Endothelial cell of umbilical vein (primary cell): Measurements from ENCODE around the gene PDZD4. TPM values are rescaled to one million over a fixed set of nuclear protein-coding genes. Genes with fewer than 3 reads are reported as not detected.

ENCODE experiments used
- BruUV-seq: library from RNA; stranded (reverse); fragments of 400-500 nt; replicated peaks from 2 replicates; lab custom pipeline; 2021; lab: Mats Ljungman, UMichigan
- CTCF ChIA-PET: fragments of 300-600, 350-600 bp; sonication (Branson Sonifier 250); formaldehyde crosslinking; loops from one replicate; lab custom pipeline; 2021; ENCODE audit warnings: antibody characterized with exemption, inconsistent platforms; lab: Charles Lee
- POLR2A ChIA-PET: fragments of 300-600, 350-600 bp; sonication (Branson Sonifier 250); formaldehyde crosslinking; loops from one replicate; lab custom pipeline; 2021; ENCODE audit warnings: antibody characterized with exemption, inconsistent platforms; lab: Charles Lee
- DNase-seq: peaks from one replicate; pipeline ENCODE4 v3.0.0-alpha.2; 2011; ENCODE audit warnings: low read depth, low spot score
- FAIRE-seq: peaks from 2 replicates; lab custom pipeline; 2011; peaks lifted over from hg19 to GRCh38; lab: Jason Lieb, UNC
- H2AFZ ChIP-seq: 2 replicates; pipeline ENCODE4 v1.6.0; 2012; ENCODE audit warnings: low read depth, low read length, control low read depth, inconsistent platforms
- H3K27ac ChIP-seq: 2 replicates; pipeline ENCODE4 v1.5.1; 2011; ENCODE audit warnings: low read depth, mild to moderate bottlenecking, control low read depth, low read length, moderate library complexity; ENCODE audit not compliant: insufficient read depth
- H3K27me3 ChIP-seq, 2 experiments: 2 replicates each; pipeline versions ENCODE4 v1.6.0 to v1.6.1; 2011; ENCODE audit warnings: low read length in 2 of 2, mixed read lengths in 1 of 2; ENCODE audit not compliant: control insufficient read depth in 2 of 2, insufficient read depth in 2 of 2
- H3K36me3 ChIP-seq, 2 experiments: 2 replicates in 1 of 2; 3 replicates in 1 of 2; pipeline ENCODE4 v1.5.1; 2011; ENCODE audit warnings: low read length in 2 of 2, mild to moderate bottlenecking in 1 of 2, moderate library complexity in 1 of 2; ENCODE audit not compliant: control insufficient read depth in 2 of 2, insufficient read depth in 2 of 2; ENCODE audit errors: extremely low read depth in 1 of 2
- H3K4me1 ChIP-seq: 3 replicates; pipeline ENCODE4 v1.5.1; 2011; ENCODE audit warnings: mild to moderate bottlenecking, low read length; ENCODE audit not compliant: control insufficient read depth, insufficient read depth; ENCODE audit errors: extremely low read depth
- H3K4me2 ChIP-seq: 2 replicates; pipeline ENCODE4 v1.6.1; 2011; ENCODE audit warnings: low read length, control low read depth, mixed read lengths; ENCODE audit not compliant: insufficient read depth
- H3K4me3 ChIP-seq, 3 experiments: fragments of 200-600 bp in 1 of 3; sonication (generic), shearing (Covaris generic) in 1 of 3; replicated peaks in 1 of 3; 2 replicates each; pipeline ENCODE4 v1.5.1; 2011 to 2016; ENCODE audit warnings: control low read depth in 3 of 3, low read length in 3 of 3, mild to moderate bottlenecking in 2 of 3, inconsistent platforms in 1 of 3, low read depth in 1 of 3, moderate library complexity in 1 of 3; ENCODE audit not compliant: insufficient read depth in 1 of 3
- H3K79me2 ChIP-seq: 2 replicates; pipeline ENCODE4 v1.6.0; 2012; ENCODE audit warnings: low read length, inconsistent platforms; ENCODE audit not compliant: control insufficient read depth, insufficient read depth
- H3K9ac ChIP-seq: replicated peaks from 2 replicates; pipeline ENCODE3; 2011; ENCODE audit warnings: low read length, control low read depth; ENCODE audit not compliant: insufficient read depth; ENCODE audit errors: extremely low read depth
- H3K9me1 ChIP-seq: replicated peaks from 3 replicates; pipeline ENCODE4 v1.6.0; 2011; ENCODE audit warnings: mild to moderate bottlenecking, low read length; ENCODE audit not compliant: control insufficient read depth, insufficient read depth; ENCODE audit errors: extremely low read depth
- H3K9me3 ChIP-seq: replicated peaks from 2 replicates; pipeline ENCODE4 v1.5.1; 2012; ENCODE audit warnings: low read length, inconsistent platforms; ENCODE audit not compliant: control insufficient read depth, insufficient read depth
- H4K20me1 ChIP-seq: replicated peaks from 2 replicates; pipeline ENCODE3; 2011; ENCODE audit warnings: mild to moderate bottlenecking, low read length; ENCODE audit not compliant: control insufficient read depth, insufficient read depth; ENCODE audit errors: extremely low read depth
- EZH2 ChIP-seq: IDR thresholded peaks from 2 replicates; pipeline ENCODE4 v1.6.1; 2012; ENCODE audit warnings: borderline replicate concordance, low read depth, mild to moderate bottlenecking, moderate library complexity, low read length, inconsistent platforms; ENCODE audit not compliant: severe bottlenecking
- FOS ChIP-seq: IDR thresholded peaks from 2 replicates; pipeline ENCODE4 v1.6.1; 2011; ENCODE audit warnings: mild to moderate bottlenecking, low read length, moderate library complexity, borderline replicate concordance; ENCODE audit not compliant: insufficient read depth
- GATA2 ChIP-seq: IDR thresholded peaks from 2 replicates; pipeline ENCODE4 v1.7.0; 2011; ENCODE audit warnings: low read depth, mild to moderate bottlenecking, moderate library complexity, mixed read lengths, low read length; ENCODE audit not compliant: insufficient read length, insufficient read depth
- JUN ChIP-seq: IDR thresholded peaks from 2 replicates; pipeline ENCODE4 v1.6.1; 2011; ENCODE audit warnings: borderline replicate concordance, low read depth; ENCODE audit not compliant: insufficient read length, insufficient read depth
- MYC ChIP-seq: IDR thresholded peaks from one replicate; pipeline ENCODE4 v1.6.1; 2011; ENCODE audit warnings: mild to moderate bottlenecking, low read depth, low read length
- POLR2A ChIP-seq: IDR thresholded peaks from 2 replicates; pipeline ENCODE4 v1.6.1; 2012; ENCODE audit warnings: low read depth, mild to moderate bottlenecking, control low read depth, low read length
- POLR2AphosphoS5 ChIP-seq: IDR thresholded peaks from 2 replicates; pipeline ENCODE4 v1.6.1; 2012; ENCODE audit warnings: low read depth, mild to moderate bottlenecking, control low read depth, low read length, moderate library complexity; ENCODE audit not compliant: insufficient read depth
- dilution Hi-C: fragments of 300-500 bp; cut with MboI; formaldehyde crosslinking; loops from one replicate; pipeline ENCODE4 v1.15.0; 2019; ENCODE audit warnings: low sequenced_read_pairs; ENCODE audit not compliant: extremely low pct_ligation_motif_present
- intact Hi-C: fragments of 100-400 bp; cut with micrococcal nuclease; formaldehyde crosslinking; loops from one replicate; pipeline ENCODE4 v1.10.0; 2022
- polyA plus RNA-seq, 4 experiments: library from polyadenylated mRNA; depleted of rRNA in 3 of 4; stranded (reverse) in 3 of 4; unstranded in 1 of 4; fragments of >200 nt; gene quantifications; 2 replicates each; pipeline versions ENCODE4 v1.2.1 to v1.2.3, GENCODE V29; 2011 to 2012; ENCODE audit warnings: missing spikeins in 1 of 4
- total RNA-seq: library from RNA; stranded (reverse); gene quantifications from 2 replicates; pipeline ENCODE4 v1.2.3, GENCODE V29; 2021
- TF ChIP-seq, protein P1 (sequence below), 2 donors: IDR thresholded peaks; 1 replicate in 1 of 2; 2 replicates in 1 of 2; pipeline ENCODE4 v1.5.1; 2011; ENCODE audit warnings: low read length in 2 of 2, mild to moderate bottlenecking in 2 of 2, moderate library complexity in 2 of 2, control low read depth in 1 of 2, inconsistent platforms in 1 of 2, low read depth in 1 of 2; ENCODE audit not compliant: insufficient read depth in 1 of 2; ENCODE audit errors: extremely low read depth in 1 of 2
- TF ChIP-seq, protein P2 (sequence below): IDR thresholded peaks from 2 replicates; pipeline ENCODE4 v1.6.1; 2011; ENCODE audit not compliant: insufficient read depth, insufficient read length

Gene PDZD4
- total and polyA plus RNA-seq, 2 donors (not counting 3 experiments of a cell fraction or from before 2014, with no cell fraction given): 0.07 to 0.09 TPM

DNA sequence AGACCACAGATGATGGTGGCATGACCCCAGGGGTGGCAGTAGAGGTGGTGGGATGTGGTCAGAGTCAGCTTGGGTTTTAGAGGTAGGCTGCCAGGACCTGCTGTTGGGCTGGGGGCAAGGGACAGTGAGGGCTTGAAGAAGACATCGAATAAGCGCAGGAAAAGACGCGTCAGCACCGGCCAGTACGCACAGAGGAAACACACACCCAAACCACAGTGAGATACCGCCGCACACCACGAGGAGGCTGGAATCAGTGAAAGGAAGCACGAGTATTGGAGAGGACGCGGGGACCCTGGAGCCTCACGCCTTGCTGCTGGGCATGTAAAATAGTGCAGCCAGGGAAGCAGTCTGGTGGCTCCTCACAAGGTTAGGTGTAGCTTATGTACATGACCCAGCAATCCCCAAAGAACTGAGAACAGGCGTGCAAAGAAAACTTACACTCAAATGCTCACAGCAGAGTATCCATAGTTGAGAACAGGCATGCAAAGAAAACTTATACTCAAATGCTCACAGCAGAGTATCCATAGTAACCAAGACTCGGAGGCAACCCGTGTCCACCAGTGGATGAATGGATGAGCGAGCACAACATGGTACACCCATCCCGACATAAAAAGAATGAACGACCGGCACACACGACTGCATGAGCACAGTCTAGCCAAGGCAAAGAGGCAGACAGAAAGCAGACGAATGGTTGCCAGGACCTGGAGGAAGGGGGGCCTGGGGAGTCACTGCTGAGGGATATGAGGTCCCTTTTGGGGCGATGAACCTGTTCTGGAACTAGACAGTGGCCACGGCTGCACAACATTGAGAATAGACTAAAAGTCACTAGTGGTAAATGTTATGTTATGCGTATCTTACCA, 13.3 kb downstream of the PDZD4 start:
- no TSS peak for BruUV-seq
- no peak overlapping the region for H3K4me2 ChIP-seq
- H3K27ac ChIP-seq: no peak overlapping the region
- ChIA-PET POLR2A (no interaction called here), CTCF (interaction anchor here (0.9 kb wide), 1 partner anchor 42 kb away, joined by 3 read pairs; no protein-coding TSS in a partner anchor)
- intact Hi-C loops (loop anchor here (10.0 kb wide), 1 partner anchor 68 kb away; the partner anchor contains the start of gene L1CAM), dilution Hi-C loops (no loop called here)
- no peaks in the 10 kb centered on the region for H3K9me1 ChIP-seq
- TF ChIP-seq, protein P1, sequence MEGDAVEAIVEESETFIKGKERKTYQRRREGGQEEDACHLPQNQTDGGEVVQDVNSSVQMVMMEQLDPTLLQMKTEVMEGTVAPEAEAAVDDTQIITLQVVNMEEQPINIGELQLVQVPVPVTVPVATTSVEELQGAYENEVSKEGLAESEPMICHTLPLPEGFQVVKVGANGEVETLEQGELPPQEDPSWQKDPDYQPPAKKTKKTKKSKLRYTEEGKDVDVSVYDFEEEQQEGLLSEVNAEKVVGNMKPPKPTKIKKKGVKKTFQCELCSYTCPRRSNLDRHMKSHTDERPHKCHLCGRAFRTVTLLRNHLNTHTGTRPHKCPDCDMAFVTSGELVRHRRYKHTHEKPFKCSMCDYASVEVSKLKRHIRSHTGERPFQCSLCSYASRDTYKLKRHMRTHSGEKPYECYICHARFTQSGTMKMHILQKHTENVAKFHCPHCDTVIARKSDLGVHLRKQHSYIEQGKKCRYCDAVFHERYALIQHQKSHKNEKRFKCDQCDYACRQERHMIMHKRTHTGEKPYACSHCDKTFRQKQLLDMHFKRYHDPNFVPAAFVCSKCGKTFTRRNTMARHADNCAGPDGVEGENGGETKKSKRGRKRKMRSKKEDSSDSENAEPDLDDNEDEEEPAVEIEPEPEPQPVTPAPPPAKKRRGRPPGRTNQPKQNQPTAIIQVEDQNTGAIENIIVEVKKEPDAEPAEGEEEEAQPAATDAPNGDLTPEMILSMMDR (IDR thresholded peaks at IDR 0.05; ENCODE audit: extremely low read depth in 1 of 2, insufficient read depth in 1 of 2, low read depth in 1 of 2, low read length in 2 of 2): no peak
- TF ChIP-seq MYC (no peak), POLR2A (no peak), EZH2 (no peak), JUN (no peak), GATA2 (no peak), POLR2AphosphoS5 (no peak), FOS (no peak)
- TF ChIP-seq, protein P2, sequence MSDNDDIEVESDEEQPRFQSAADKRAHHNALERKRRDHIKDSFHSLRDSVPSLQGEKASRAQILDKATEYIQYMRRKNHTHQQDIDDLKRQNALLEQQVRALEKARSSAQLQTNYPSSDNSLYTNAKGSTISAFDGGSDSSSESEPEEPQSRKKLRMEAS: no peak
- peaks cover 4% of the 10 kb centered on the region for H3K4me1 ChIP-seq
- no peak overlapping the region for H3K9ac ChIP-seq
- H4K20me1 ChIP-seq: no peaks in the 10 kb centered on the region
- no peak for FAIRE-seq
- H3K36me3 ChIP-seq: no peaks in the 10 kb centered on the region
- H2AFZ ChIP-seq: no peak overlapping the region
- peaks cover 0 to 2% of the 10 kb centered on the region in 2 experiments for H3K27me3 ChIP-seq
- no peak overlapping the region for H3K4me3 ChIP-seq
- H3K9me3 ChIP-seq: no peaks in the 10 kb centered on the region
- no peak for DNase-seq
- no peaks in the 10 kb centered on the region for H3K79me2 ChIP-seq
